ENCODE results near the gene MCOLN2. TPM values are rescaled to one million over a fixed set of nuclear protein-coding genes. Genes with fewer than 3 reads are reported as not detected.

Gene MCOLN2
- total and polyA plus RNA-seq, 3 donors from 2014 or later, result 2.5 to 6.3 (median 3.2) TPM

- Histone ChIP-seq H3K4me1 (no peaks in the 10 kb centered on the region), H3K9me3 (no peaks in the 10 kb centered on the region), H3K27ac (no peak overlapping the region), H3K36me3 (ENCODE audit: low read depth, missing control alignments) (no peaks in the 10 kb centered on the region), H3K27me3 (no peaks in the 10 kb centered on the region), H3K4me3 (no peak overlapping the region)
- TF ChIP-seq CTCF (IDR thresholded peaks at IDR 0.05) (no peak), POLR2A (IDR thresholded peaks at IDR 0.05) (no peak)
- 89 to 90% methylated on average over 3 of the region's 3 CpGs for WGBS, 2 donors
- intact Hi-C loops (cut with DNase I; ENCODE audit: low total_unique reads), result no loop called here
- DNase-seq, result no peak
These were observed 73.6 kb downstream of the MCOLN2 start for GRCh38 chr1:84923317-84923716.

- WGBS, 2 donors, result 63 to 94% methylated on average over 1 of the region's 1 CpG
- H3K4me1 ChIP-seq, result no peaks in the 10 kb centered on the region
- H3K36me3 ChIP-seq (ENCODE audit: low read depth, missing control alignments), result no peaks in the 10 kb centered on the region
- H3K27ac ChIP-seq, result no peak overlapping the region
- intact Hi-C loops (cut with DNase I; ENCODE audit: low total_unique reads), result no loop called here
- no peaks in the 10 kb centered on the region for H3K9me3 ChIP-seq
- H3K27me3 ChIP-seq, result no peaks in the 10 kb centered on the region
- DNase-seq, result no peak
- TF ChIP-seq CTCF (IDR thresholded peaks at IDR 0.05) (no peak), POLR2A (IDR thresholded peaks at IDR 0.05) (no peak)
- no peak overlapping the region for H3K4me3 ChIP-seq
These were observed 76.8 kb downstream of the MCOLN2 start for GRCh38 chr1:84920159-84920558.

- no peaks in the 10 kb centered on the region for H3K27me3 ChIP-seq
- intact Hi-C loops (cut with DNase I; ENCODE audit: low total_unique reads), result no loop called here
- 51 to 59% methylated on average over 4 of the region's 4 CpGs for WGBS, 2 donors
- H3K4me1 ChIP-seq, result no peaks in the 10 kb centered on the region
- DNase-seq, result no peak
- H3K27ac ChIP-seq, result no peak overlapping the region
- TF ChIP-seq CTCF (IDR thresholded peaks at IDR 0.05), result no peak
- no peak for TF ChIP-seq POLR2A (IDR thresholded peaks at IDR 0.05)
- H3K4me3 ChIP-seq, result no peak overlapping the region
- H3K36me3 ChIP-seq (ENCODE audit: low read depth, missing control alignments), result no peaks in the 10 kb centered on the region
- no peaks in the 10 kb centered on the region for H3K9me3 ChIP-seq
These were observed 77.4 kb downstream of the MCOLN2 start for GRCh38 chr1:84919461-84919970.

GRCh38 chr1:84918726-84919336 is 78.1 kb downstream of the MCOLN2 start:
- Histone ChIP-seq H3K27ac (no peak overlapping the region), H3K36me3 (ENCODE audit: low read depth, missing control alignments) (no peaks in the 10 kb centered on the region), H3K4me3 (no peak overlapping the region), H3K27me3 (no peaks in the 10 kb centered on the region), H3K4me1 (no peaks in the 10 kb centered on the region), H3K9me3 (no peaks in the 10 kb centered on the region)
- TF ChIP-seq CTCF (IDR thresholded peaks at IDR 0.05) (no peak), POLR2A (IDR thresholded peaks at IDR 0.05) (no peak)
- intact Hi-C loops (cut with DNase I; ENCODE audit: low total_unique reads), result no loop called here
- DNase-seq, result no peak
- WGBS, 2 donors, result 49 to 62% methylated on average over 5 of the region's 5 CpGs

GRCh38 chr1:84916897-84917296 is 80.0 kb downstream of the MCOLN2 start:
- Histone ChIP-seq H3K9me3 (no peaks in the 10 kb centered on the region), H3K27ac (no peak overlapping the region), H3K27me3 (no peaks in the 10 kb centered on the region), H3K4me3 (no peak overlapping the region), H3K36me3 (ENCODE audit: low read depth, missing control alignments) (no peaks in the 10 kb centered on the region), H3K4me1 (no peaks in the 10 kb centered on the region)
- no peak for TF ChIP-seq POLR2A (IDR thresholded peaks at IDR 0.05)
- TF ChIP-seq CTCF (IDR thresholded peaks at IDR 0.05), result no peak
- intact Hi-C loops (cut with DNase I; ENCODE audit: low total_unique reads), result no loop called here
- WGBS, 2 donors, result 43 to 56% methylated on average over 4 of the region's 4 CpGs
- DNase-seq, result no peak
